Inflammatory macrophage treated with lipopolysaccharide for 1 hour (primary cell): ENCODE measurements around the gene ETNK1.
"Not testable (repeated sequence)": the region's sequence is repeated elsewhere in the genome, so short reads cannot be mapped to it uniquely, and the experiment has no call there.

Source experiments
- DNase-seq, 2 donors: peaks; one replicate each; pipeline ENCODE4 v3.0.0-alpha.2; 2020 to 2022

Gene ETNK1, protein sequence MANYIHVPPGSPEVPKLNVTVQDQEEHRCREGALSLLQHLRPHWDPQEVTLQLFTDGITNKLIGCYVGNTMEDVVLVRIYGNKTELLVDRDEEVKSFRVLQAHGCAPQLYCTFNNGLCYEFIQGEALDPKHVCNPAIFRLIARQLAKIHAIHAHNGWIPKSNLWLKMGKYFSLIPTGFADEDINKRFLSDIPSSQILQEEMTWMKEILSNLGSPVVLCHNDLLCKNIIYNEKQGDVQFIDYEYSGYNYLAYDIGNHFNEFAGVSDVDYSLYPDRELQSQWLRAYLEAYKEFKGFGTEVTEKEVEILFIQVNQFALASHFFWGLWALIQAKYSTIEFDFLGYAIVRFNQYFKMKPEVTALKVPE

DNA sequence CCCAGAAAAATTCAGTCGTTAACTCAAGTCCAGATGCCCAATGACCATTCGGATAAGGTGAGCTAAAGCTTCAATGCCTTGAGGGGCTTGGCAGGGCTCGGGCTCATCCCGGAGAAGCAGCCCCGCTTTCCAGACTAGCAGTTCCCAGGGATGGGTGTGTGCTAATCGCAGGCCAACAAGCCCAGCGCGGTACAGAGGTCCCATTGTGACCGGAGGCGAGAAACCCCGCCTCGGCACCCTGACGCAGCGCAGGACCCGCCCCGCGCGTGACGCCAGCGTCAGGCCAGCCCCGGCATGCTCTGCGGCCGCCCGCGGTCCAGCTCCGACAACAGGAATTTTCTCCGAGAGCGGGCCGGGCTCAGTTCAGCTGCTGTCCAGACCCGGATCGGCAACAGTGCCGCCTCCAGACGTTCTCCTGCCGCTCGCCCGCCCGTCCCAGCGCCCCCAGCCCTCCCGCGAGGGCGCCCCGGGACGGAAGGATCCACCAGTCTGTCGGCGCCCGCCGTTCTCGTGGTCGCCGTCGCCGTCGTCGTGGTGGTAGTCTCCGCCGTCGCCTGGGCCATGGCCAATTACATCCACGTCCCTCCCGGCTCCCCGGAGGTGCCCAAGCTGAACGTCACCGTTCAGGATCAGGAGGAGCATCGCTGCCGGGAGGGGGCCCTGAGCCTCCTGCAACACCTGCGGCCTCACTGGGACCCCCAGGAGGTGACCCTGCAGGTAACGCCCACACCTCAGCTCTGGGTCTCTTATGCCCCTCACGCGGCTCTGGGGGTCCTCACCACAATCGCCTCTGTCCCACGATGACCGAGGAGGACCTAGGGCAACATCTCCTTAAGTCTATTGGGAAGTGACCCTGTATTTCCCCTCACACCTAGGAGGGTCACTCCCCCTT lies at the start of gene ETNK1:
Gene ETNK1 (plus strand): TSS at position 302 of the 892 bp plus-strand sequence. CDS start 260 bp downstream, at position 562.
- DNase-seq, result peak; percentile 90 to 93

DNA sequence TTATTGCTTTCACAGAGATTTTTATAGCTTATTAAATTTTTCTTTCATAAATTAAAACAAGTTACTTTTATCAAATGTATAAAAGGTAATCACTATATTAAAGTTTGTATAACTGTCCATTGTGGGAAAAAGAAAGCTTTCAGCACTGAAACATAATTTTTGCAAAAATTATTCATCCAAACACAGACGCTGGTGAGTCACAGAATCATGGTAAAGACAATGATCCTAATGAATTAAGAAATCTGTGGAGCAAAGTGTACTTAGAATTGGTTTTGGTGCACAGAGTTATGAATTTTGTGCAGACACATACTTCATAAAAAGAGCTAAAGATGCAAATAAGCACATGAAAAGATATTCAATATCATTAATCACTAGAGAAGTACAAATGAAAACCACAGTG lies 48.9 kb upstream of the ETNK1 start:
- DNase-seq, result no peak

DNA sequence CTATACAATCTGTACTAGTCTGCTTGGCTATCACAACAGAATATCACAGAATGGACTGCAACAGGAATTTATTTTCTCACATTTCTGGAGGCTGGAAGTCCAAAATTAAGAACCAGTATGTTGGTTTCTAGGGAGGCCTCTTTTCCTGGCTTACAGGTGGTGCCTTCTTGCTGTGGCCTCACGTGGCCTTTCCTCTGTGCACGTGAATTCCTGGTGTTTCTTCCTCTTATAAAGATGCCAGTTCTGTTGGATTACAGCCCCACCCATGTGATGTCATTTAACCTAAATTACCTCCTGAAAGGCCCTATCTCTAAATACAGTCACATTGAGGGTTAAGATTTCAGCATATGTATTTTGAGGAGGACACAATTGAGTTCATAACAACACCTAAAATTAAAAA lies 48.5 kb upstream of the ETNK1 start:
- no peak for DNase-seq

DNA sequence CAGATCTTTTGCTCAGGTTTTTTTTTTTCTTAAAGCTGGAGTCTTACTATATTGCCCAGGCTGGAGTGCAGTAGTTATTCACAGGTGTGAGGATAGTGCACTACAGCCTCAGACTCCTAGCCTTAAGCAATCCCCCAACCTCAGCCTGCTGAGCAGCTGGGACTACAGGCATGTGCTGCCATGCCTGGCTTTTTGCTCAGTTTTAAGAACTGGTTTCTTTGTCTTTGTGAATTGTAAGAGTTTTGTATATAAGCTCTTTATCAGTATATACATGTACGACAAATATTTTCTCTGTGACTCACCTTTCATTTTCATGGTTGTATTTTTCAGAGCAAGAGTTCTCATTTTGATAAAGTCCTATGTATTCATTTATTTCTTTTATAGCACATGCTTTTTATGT lies 47.3 kb upstream of the ETNK1 start:
- DNase-seq, result no peak

DNA sequence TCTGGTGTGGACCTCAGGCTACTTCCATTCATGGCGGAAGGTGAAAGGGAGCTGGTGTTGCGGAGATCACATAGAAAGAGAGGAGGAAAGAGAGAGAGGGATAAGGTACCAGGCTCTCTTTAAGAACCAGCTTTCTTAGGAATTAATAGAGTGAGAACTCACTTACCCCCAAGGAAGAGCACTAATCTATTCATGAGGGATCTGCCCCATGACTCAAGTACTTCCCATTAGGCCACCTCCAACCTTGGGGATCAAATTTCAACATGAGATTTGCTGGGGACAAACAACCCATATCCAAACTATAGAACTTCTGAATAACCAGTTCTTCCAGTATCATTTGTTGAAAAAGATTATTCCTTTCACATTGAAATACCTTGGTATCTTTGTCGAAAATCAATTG lies 46.6 kb upstream of the ETNK1 start:
- no peak for DNase-seq

DNA sequence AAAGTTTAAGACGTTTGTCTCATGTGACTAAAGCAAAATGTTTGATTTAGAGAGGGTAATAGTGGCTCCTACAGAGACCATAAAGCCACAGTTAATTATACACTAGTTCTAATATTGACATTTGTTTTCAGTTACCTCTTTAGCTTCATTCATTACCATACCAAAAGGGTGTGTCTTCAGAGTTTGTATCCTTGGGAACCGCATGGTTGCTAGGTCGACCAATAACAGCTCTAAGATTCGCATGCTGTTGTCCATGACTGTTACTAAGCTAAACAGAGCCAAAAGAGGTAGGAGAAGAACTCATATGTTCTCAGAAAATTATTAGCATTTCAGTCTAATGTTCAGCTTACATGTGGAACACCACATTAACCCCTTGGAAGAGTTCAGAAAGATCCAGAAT lies 36.2 kb upstream of the ETNK1 start:
- DNase-seq, result no peak

DNA sequence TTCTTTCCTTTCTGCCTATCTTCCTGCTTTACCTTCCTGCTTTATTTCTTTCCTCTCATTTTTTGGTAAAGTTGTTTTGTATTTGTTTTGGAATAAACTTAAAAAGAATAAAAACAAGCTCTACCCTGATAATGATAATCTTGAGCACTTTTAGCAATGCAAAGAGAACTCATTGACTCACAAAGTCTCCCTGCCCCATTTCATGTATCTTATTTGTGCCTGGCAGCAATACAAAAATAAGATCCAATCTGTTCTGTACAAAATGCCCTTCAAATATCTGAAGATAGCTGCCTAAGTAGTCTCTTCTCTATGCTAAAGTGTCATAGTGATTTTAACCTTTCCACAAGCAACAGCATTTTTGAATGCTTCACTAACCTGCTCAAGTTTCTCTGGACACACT lies 31.1 kb upstream of the ETNK1 start:
- DNase-seq, result no peak

DNA sequence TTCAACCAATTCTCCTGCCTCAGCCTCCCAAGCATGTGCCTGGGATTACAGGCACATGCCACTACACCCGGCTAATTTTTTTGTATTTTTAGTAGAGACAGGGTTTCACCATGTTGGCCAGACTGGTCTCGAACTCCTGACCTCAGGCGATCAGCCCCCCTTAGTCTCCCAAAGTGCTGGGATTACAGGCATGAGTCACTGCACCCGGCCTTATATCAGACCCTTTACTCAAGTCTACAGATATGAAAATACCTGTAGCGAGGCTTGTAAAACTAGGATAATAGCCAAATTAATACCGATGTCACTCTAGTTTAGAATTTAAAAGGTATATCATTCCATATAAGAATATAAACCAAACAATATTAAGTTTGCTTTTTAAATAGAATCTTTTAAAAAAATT lies 27.4 kb upstream of the ETNK1 start:
- not testable (repeated sequence) for DNase-seq

DNA sequence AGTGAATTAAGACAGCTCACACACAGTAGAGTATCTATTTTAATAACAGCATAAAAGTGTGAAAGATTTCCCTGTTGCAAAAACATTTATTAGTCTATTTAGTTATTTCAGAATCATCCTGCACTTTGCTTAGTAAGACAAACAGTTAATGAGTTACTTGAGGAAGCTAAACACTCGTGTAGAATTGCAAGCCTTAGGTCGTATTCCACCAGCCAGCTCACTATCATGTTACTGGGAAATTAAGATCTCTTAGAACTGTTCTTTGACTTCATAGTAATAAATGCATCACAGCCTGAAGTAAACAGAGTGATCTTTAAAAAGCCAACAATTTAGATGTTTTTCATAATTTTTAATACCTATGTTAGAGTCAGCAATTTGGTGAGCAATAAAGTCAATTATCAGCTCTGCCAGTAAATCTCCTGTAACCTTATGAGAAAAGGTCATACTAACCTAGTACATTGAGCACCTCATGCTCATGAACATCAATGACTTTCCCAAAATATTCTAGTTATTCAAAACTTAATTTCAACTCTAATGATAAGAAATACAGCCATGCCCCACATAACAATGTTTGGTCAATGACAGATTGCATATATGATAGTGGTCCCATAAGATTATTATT lies 26.7 kb upstream of the ETNK1 start:
- no peak for DNase-seq

DNA sequence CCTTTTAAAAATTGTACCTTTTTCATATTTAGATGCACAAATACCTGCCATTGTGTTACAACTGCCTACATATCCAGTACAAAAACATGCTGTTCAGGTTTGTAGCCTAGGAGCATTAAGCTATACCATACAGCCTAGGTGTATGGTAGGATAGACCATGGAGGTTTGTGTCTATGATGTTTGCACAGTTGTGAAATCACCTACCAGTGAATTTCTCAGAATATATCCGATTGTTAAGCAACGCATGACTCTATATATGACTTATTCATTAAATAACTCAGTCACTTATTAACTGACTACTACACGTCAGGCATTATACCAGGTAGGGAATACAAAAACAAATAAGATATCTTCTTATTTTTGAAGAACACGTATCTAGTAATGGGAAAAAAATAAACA lies 26.2 kb upstream of the ETNK1 start:
- no peak for DNase-seq

DNA sequence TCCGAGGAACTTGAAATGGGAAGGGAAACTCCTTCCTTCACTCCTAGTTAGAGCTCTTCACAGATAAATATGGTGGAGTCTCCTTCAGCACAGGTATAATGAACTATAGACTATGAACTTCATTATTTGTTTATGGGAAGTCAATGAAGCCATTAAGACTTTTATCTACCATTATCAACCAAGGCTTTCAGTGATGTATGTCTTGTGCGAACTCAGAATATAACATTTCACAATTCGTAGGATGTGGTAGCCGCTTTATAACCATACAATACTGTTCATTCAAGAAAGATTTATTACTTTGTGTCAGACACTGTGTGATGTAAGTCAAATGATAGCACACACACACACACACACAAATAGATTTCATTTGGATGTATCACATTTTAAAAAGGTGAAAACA lies 24.8 kb upstream of the ETNK1 start:
- no peak for DNase-seq

DNA sequence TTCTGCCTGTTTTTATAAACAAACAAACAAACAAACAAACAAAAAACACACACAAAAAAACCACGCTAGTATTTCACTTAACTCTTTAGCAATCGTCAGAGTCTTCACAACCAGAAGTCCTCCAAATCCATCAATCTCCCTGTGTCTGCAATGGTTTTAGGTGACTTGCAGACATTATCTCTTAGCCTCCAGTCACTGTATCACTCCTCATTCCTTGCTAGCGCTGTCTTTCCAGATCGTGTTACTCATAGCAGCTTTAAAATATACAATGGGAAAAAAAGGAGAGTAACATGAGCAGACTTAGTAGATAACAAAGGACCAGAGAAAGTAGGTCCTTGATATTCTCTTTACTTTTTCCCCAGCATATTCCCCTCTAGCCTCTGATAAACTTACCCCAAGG lies 15.5 kb upstream of the ETNK1 start:
- no peak for DNase-seq

DNA sequence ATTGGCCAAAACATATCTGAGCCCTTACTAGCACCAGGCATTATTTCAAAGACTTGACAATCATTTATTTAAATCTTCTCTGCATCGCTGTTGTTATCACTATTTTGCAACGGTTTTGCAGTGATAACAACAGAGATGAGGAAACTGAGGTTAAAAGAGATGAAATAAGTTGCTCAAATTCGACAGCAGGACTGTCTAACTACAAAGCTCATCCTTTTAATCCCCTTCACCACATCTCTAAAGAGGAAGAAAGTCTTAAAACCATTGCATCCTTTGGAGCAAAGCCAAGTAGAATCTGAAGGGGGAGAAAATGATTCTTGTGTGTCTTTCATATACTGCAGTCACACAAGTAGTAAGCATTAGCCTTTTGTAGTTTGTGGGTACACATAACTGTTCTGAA lies 14.8 kb upstream of the ETNK1 start:
- no peak for DNase-seq

DNA sequence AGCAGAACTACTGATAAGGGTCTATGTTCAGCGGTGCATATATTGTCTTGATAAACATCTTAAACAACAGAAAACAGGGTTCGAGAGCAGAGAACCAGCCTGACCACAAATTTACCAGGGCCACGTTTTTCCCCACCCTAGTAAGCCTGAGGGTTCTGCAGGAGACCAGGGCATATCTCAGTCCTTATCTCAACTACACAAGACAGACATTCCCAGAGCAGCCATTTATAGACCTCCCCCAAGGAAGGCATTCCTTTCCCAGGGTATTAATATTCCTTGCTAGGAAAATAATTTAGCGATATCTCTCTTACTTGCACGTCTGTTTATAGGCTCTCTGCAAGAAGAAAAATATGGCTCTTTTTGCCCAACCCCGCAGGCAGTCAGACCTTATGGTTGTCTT lies 12.1 kb upstream of the ETNK1 start:
- not testable (repeated sequence) for DNase-seq

DNA sequence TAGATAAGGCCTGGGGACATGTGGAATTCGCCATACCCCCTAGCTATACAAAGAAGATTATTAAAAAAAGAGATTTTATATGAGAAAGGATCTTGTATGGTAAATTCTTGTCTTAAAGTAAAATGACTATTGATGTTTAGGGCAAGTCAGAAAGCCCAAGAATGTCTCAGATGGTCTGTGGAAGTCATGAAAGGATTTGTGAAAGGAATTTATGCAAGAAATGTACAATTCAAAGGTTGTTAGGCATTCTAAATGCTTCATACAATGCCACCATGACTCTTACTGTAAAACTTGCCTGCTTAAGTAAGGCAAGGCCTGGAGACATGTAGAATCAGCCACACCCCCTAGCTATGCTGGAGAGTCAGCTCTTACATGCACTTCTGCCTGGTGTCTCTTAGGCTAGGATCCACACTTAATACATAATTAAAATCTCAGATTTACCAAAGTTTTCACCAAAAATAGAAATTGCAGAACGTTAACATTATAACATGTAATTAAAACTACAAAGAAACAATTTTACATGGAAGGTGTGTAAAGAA lies 8.9 kb upstream of the ETNK1 start:
- no peak for DNase-seq

DNA sequence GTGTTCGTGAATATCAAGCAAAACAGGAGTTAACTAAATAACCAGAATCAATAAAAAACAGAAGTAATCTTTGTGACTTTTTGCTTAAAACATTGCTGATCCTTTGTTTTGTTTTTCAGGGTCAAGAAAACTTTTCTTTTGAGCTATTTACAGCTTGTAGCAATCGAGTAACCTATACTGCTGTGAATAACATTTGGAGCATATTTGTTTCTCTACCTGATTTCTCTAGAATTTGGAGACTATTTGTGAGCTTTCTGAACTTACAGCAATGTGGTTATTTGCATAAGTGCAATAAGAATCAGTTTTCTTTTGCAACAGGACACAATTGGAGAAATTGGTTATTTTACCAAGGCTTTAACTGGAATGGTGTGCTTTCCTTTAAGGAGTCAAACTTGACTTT lies 7.3 kb upstream of the ETNK1 start:
- no peak for DNase-seq

DNA sequence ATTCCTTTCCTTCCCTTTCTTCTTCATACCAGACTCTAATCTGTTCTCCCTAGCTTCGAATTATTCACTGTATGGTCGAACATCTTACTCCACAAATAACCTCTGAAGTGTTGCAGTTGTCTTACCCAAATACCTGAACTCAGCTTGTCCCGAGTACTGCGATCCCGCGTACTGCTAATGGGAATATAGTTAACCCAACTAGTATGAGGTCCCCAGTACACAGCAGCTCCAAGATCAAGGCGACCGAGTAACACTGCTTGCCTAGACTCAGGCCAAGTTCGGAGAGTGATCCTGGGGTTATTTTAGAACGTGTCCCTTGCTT lies 462 bp upstream of the ETNK1 start:
- DNase-seq, result no peak

DNA sequence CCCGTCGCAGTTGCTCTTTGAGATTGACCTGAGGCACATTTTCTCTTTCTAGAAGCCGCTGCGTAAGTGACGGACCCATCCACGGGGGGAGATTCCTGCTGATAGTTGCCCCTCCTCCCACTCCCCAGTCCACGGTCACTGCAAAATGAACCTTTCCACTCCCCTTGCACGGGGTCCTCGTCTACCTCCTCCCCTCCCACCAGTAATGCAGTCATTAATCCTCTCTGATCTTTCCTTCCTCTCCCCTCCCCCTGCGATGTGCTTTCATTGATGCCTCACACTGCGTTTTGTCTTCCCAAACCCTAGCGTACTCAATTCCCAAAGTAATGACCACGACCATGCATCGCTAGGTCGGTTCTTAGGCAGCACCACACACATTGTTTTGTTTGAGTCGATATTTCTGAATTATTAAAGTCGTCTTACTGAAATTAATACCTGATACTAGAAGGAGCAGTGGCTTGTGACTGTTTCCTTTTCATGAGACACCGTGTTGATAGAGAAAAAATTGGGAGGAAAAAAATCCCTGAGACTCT lies 857 bp downstream of the ETNK1 start:
- peak; percentile 22 to 35 for DNase-seq

DNA sequence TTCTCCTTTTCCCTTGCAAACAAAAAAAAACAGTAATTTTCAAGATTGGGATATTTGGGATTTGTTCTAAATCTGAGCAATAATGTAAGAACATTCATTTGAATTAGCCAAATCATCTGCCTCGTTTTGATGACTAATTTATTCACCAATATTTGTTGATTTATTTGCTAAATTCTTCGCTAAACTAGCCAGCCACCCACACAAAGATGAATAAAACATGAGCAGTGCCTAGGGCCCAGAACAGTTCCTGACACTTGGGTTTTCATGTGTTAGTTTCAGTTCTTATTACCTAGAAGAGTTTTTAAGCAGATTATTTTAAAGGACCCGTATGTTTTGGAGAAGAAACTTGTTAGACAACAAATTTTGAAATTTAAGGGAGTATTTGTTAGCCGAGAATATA lies 1.4 kb downstream of the ETNK1 start:
- peak; percentile 58 to 62 for DNase-seq

DNA sequence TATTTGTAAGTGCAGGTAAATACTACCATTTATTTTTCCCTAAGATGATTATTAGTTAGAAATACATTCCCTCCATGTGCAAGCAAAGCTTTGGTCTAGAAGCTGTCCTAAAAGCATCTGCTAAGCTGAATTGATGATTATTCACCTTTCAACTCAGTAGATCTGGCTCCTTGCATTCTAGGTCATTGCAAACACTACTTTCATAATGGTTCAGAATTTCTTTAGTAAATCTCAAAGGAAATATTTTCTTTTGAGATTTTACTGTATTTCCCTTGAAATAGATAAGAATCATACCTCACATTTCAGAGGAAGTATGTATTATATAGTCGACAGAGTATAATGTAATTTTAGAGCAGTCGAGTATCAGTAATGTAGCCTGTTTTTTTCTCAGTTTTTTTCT lies 2.4 kb downstream of the ETNK1 start:
- DNase-seq, result peak in 1 of 2 donors; percentile 8

DNA sequence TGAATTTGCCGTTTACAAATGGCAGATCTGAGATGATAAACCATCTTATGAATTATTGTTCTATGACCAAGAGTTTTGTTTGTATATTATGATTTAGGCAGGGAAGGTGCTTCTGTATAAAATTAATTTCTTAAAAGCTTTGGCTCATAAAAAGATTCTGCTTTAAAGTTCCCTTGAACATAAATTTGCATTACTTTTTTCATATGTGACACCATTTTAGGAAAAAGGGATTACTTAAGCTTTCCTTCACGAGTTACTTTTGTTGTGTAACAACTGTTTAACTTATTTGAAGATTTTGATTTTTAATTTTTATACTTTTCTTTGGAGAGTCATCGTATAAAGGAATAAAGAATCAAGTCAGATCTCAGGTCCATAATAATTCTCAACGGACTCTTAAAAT lies 3.3 kb downstream of the ETNK1 start:
- DNase-seq, result peak; percentile 31 to 44

DNA sequence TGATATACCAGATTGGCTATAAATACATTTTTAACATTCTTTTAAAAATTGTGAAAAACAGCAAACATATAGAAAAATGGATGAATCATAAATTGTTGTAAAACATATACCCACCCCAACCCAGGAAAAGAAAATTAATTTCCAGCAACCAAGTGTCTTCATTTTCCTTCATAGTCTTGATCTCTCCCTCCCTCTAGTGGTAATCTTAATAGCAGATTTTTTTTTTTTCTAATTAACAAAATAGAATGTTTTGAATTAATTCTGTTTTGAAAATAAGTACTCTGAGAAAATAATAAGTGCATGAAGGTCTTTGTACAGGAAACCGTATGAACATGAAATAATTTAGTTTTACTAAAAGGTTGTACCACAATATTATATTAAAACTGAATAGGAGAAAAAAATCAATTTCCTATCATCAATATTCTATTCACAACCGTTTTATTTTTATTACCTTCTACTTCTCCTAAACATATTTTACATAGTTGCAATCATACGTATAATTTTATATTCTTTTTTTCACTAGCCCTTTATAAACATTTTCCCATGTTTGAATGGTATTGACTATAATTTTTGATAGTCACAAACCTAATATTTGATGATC lies 7.0 kb downstream of the ETNK1 start:
- peak; percentile 21 to 56 for DNase-seq

DNA sequence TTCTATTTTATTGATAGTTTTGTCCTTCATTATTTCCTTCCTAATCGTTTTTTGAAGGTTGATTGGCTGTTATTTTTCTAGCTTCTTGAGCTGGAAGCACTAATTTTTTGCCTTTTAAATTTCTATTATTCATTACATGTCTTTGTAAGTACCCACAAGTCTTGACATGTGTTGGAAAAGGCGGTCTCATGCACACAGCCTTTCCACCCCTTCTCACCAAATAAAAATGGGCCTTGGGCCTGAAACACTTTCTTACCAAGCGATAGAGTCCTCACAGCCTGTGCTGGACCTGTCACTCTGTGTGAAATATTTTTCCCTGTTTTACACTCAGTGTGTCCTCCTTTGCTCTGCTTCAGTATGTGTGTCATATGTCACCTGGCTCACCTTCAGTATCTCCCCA lies 9.9 kb downstream of the ETNK1 start:
- no peak for DNase-seq
